SK-N-SH (cell line): ENCODE results near the gene ACIN1. TPM values are rescaled to one million over a fixed set of nuclear protein-coding genes. Genes with fewer than 3 reads are reported as not detected.

Experiments
- CTCF ChIA-PET: fragments of 300-600, 350-600 bp; formaldehyde crosslinking; extraction: SDS; loops from one replicate; lab custom pipeline; 2021; lab: Yijun Ruan, JAX
- POLR2A ChIA-PET: fragments of 350-600 bp; sonication (Branson Sonifier 250); formaldehyde crosslinking; extraction: SDS; loops from one replicate; lab custom pipeline; 2020; ENCODE audit warnings: antibody characterized with exemption, inconsistent platforms; lab: Yijun Ruan, JAX
- DNase-seq: peaks from one replicate; pipeline ENCODE4 v3.0.0; 2012
- H2AFZ ChIP-seq: fragments of 200-600 bp; sonication (generic); 2 replicates; pipeline ENCODE4 v1.8.1; 2016; ENCODE audit warnings: antibody characterized with exemption, mild to moderate bottlenecking, low read depth
- H3F3A ChIP-seq: fragments of 200-600 bp; sonication (generic); replicated peaks from 2 replicates; pipeline ENCODE3; 2016; ENCODE audit warnings: antibody characterized with exemption, mild to moderate bottlenecking; ENCODE audit not compliant: insufficient read depth
- H3K27ac ChIP-seq, 2 experiments: fragments of 200-500 bp in 1 of 2; fragments of 200-600 bp in 1 of 2; sonication (Bioruptor generic) in 1 of 2; sonication (generic), shearing (Covaris generic) in 1 of 2; 2 replicates each; pipeline versions ENCODE4 v1.5.1 to v1.6.1; 2014 to 2016; ENCODE audit warnings: low read depth in 2 of 2, inconsistent platforms in 1 of 2, low read length in 1 of 2, mild to moderate bottlenecking in 1 of 2, mixed read lengths in 1 of 2
- H3K27me3 ChIP-seq: fragments of 200-600 bp; sonication (generic), shearing (Covaris generic); 2 replicates; pipeline ENCODE4 v1.6.1; 2016; ENCODE audit warnings: mixed run types; ENCODE audit not compliant: insufficient read depth
- H3K36me3 ChIP-seq, 2 experiments: fragments of 200-500 bp in 1 of 2; fragments of 200-600 bp in 1 of 2; sonication (Bioruptor generic) in 1 of 2; sonication (generic) in 1 of 2; replicated peaks in 1 of 2; 2 replicates each; pipeline versions ENCODE3 to v1.5.1; 2014 to 2016; ENCODE audit warnings: low read length in 1 of 2, mild to moderate bottlenecking in 1 of 2; ENCODE audit not compliant: insufficient read depth in 2 of 2, control insufficient read depth in 1 of 2
- H3K4me1 ChIP-seq, 2 experiments: fragments of 200-500 bp in 1 of 2; fragments of 200-600 bp in 1 of 2; sonication (Bioruptor generic) in 1 of 2; sonication (generic), shearing (Covaris generic) in 1 of 2; 2 replicates each; pipeline versions ENCODE4 v1.5.1 to v1.6.1; 2014 to 2016; ENCODE audit warnings: low read depth in 1 of 2, low read length in 1 of 2, mixed run types in 1 of 2; ENCODE audit not compliant: insufficient read depth in 2 of 2, control insufficient read depth in 1 of 2
- H3K4me2 ChIP-seq: fragments of 200-600 bp; sonication (generic), shearing (Covaris generic); 2 replicates; pipeline ENCODE4 v1.6.1; 2017; ENCODE audit warnings: mixed run types
- H3K4me3 ChIP-seq, 2 experiments: fragments of 200-500 bp in 1 of 2; fragments of 200-600 bp in 1 of 2; sonication (Bioruptor generic) in 1 of 2; sonication (generic), shearing (Covaris generic) in 1 of 2; 2 replicates each; pipeline versions ENCODE4 v1.5.1 to v1.8.1; 2014 to 2016; ENCODE audit warnings: low read depth in 2 of 2, inconsistent platforms in 1 of 2, low read length in 1 of 2, mild to moderate bottlenecking in 1 of 2, mixed read lengths in 1 of 2, moderate library complexity in 1 of 2
- H3K79me2 ChIP-seq: fragments of 200-600 bp; sonication (generic); 2 replicates; pipeline ENCODE4 v1.8.1; 2017; ENCODE audit warnings: mild to moderate bottlenecking; ENCODE audit not compliant: insufficient read depth
- H3K9ac ChIP-seq: fragments of 200-600 bp; sonication (generic); 2 replicates; pipeline ENCODE4 v1.6.1; 2017; ENCODE audit warnings: mixed run types
- H3K9me2 ChIP-seq: fragments of 200-600 bp; sonication (generic); 2 replicates; pipeline ENCODE4 v1.6.1; 2017; ENCODE audit warnings: mixed run types
- H3K9me3 ChIP-seq: fragments of 200-600 bp; sonication (generic); 2 replicates; pipeline ENCODE4 v1.6.1; 2017; ENCODE audit warnings: mixed run types, mild to moderate bottlenecking, moderate library complexity
- H4K20me1 ChIP-seq: fragments of 200-600 bp; sonication (generic); 2 replicates; pipeline ENCODE4 v1.6.1; 2017; ENCODE audit warnings: mild to moderate bottlenecking, mixed run types; ENCODE audit not compliant: insufficient read depth
- EP300 ChIP-seq, 2 experiments: IDR thresholded peaks; 2 replicates each; pipeline versions ENCODE4 v1.4.0 to v1.6.1; 2012; ENCODE audit warnings: borderline replicate concordance in 1 of 2, low read depth in 1 of 2, low read length in 1 of 2
- FOXM1 ChIP-seq: IDR thresholded peaks from 2 replicates; pipeline ENCODE4 v1.4.0; 2012; ENCODE audit warnings: low read depth, mild to moderate bottlenecking
- MXI1 ChIP-seq: IDR thresholded peaks from 2 replicates; pipeline ENCODE4 v1.6.1; 2012; ENCODE audit warnings: mild to moderate bottlenecking, low read depth, low read length, improper control_type of control experiment
- SIN3A ChIP-seq: IDR thresholded peaks from 2 replicates; pipeline ENCODE4 v1.6.1; 2012; ENCODE audit warnings: low read depth, mild to moderate bottlenecking, low read length, moderate library complexity, borderline replicate concordance
- TEAD4 ChIP-seq: IDR thresholded peaks from 2 replicates; pipeline ENCODE4 v1.4.0; 2012; ENCODE audit warnings: mild to moderate bottlenecking, borderline replicate concordance; ENCODE audit not compliant: insufficient read depth
- YY1 ChIP-seq: IDR thresholded peaks from 2 replicates; pipeline ENCODE4 v1.4.0; 2012; ENCODE audit warnings: low read depth, mild to moderate bottlenecking
- WGBS: methylation state at CpG from one replicate; pipeline ENCODE4 v1.1.6; 2017; ENCODE audit warnings: low lambda C conversion rate; 5-methylcytosine and 5-hydroxymethylcytosine counted together
- polyA plus RNA-seq, 3 experiments: library from polyadenylated mRNA; depleted of rRNA; stranded (reverse); fragments of >200 nt; gene quantifications; 2 replicates each; pipeline ENCODE4 v1.2.3, GENCODE V29; 2012
- TF ChIP-seq, protein P1 (sequence below): IDR thresholded peaks from 2 replicates; pipeline ENCODE4 v1.4.0; 2012; ENCODE audit warnings: low read depth, borderline replicate concordance
- TF ChIP-seq, protein P2 (sequence below): IDR thresholded peaks from 2 replicates; pipeline ENCODE4; 2012
- TF ChIP-seq, protein P3 (sequence below): IDR thresholded peaks from 2 replicates; pipeline ENCODE4 v1.6.1; 2012; ENCODE audit warnings: mild to moderate bottlenecking, low read depth, low read length, moderate library complexity
- TF ChIP-seq, protein P4 (sequence below): fragments of 150-350 bp; IDR thresholded peaks from 2 replicates; pipeline ENCODE4 v1.6.1; 2016; ENCODE audit warnings: mild to moderate bottlenecking, low read depth, low read length

Gene ACIN1
- polyA plus RNA-seq, 1 of the 3 experiments (the other 2 are of a cell fraction), result 159 TPM

DNA sequence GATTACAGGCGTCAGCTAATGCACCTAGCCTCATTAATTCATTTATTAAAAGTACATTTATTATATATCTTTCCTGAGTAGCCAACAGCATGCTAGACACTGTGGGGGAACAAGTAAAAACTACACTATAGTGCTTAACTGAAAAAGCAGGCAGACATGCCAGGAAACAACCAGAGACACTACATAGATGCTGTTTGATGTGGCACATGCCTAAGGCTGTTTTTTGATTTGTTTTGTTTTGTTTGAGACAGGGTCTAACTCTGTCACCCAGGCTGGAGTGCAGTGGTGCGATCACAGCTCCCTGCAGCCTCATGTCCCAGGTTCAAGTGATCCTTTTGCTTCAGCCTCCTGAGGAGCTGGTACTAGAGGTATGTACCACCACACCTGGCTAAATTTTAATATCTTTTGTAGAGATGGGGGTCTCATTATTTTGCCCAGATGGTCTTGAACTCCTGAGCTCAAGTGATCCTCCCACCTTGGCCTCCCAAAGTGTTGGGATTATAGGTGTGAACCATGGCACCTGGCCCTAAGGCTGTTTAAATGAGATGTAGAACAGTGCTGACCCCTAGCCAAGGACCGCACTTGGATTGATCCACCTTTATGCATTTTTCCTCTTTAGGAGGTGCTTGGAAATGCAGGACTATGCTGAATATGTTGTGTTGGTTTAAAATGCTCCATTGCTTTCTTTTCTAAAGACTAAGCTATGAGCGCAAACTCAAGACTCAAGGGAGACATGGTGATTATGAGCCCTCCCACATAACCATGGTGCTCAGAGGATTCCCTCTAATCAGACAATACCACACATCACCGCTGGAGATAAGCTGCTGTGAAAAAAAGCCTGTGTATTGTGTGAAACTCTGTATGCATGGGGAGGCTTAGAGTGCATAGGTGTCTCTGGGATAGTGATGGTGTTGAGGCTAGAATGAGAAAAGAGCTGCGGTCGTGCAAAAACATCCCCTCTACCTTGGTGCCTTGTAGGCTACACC lies 74.5 kb downstream of the ACIN1 start:
- Histone ChIP-seq H3K9me2 (no peaks in the 10 kb centered on the region), H2AFZ (no peak overlapping the region), H4K20me1 (no peaks in the 10 kb centered on the region), H3K27me3 (no peaks in the 10 kb centered on the region), H3K4me1 (peaks cover 4 to 6% of the 10 kb centered on the region in 2 experiments; a peak in 2 of 4 replicates), H3K4me2 (no peak overlapping the region), H3K79me2 (no peaks in the 10 kb centered on the region), H3K27ac (no peak overlapping the region), H3F3A (peaks cover 6% of the 10 kb centered on the region), H3K9ac (no peak overlapping the region), H3K9me3 (no peaks in the 10 kb centered on the region), H3K36me3 (peaks cover 0 to 2% of the 10 kb centered on the region in 2 experiments), H3K4me3 (no peak overlapping the region)
- CTCF ChIA-PET, result interaction anchor here (0.7 to 1.1 kb wide), 4 partner anchors 13 to 48 kb away, joined by 3 to 6 read pairs (median 4); partner anchors contain the start of gene CDH24
- over 99% methylated on average over 7 of the region's 7 CpGs for WGBS
- POLR2A ChIA-PET, result interaction anchor here (0.6 to 1.4 kb wide), 3 partner anchors 14 to 468 kb away, joined by 3 read pairs; no protein-coding TSS in a partner anchor
- peak; percentile 1 for DNase-seq
- TF ChIP-seq, protein P1, sequence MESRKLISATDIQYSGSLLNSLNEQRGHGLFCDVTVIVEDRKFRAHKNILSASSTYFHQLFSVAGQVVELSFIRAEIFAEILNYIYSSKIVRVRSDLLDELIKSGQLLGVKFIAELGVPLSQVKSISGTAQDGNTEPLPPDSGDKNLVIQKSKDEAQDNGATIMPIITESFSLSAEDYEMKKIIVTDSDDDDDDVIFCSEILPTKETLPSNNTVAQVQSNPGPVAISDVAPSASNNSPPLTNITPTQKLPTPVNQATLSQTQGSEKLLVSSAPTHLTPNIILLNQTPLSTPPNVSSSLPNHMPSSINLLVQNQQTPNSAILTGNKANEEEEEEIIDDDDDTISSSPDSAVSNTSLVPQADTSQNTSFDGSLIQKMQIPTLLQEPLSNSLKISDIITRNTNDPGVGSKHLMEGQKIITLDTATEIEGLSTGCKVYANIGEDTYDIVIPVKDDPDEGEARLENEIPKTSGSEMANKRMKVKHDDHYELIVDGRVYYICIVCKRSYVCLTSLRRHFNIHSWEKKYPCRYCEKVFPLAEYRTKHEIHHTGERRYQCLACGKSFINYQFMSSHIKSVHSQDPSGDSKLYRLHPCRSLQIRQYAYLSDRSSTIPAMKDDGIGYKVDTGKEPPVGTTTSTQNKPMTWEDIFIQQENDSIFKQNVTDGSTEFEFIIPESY, result no peak
- TF ChIP-seq MXI1, result no peak
- TF ChIP-seq, protein P2, sequence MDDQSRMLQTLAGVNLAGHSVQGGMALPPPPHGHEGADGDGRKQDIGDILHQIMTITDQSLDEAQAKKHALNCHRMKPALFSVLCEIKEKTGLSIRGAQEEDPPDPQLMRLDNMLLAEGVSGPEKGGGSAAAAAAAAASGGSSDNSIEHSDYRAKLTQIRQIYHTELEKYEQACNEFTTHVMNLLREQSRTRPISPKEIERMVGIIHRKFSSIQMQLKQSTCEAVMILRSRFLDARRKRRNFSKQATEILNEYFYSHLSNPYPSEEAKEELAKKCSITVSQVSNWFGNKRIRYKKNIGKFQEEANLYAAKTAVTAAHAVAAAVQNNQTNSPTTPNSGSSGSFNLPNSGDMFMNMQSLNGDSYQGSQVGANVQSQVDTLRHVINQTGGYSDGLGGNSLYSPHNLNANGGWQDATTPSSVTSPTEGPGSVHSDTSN, result no peak
- TF ChIP-seq, protein P3, sequence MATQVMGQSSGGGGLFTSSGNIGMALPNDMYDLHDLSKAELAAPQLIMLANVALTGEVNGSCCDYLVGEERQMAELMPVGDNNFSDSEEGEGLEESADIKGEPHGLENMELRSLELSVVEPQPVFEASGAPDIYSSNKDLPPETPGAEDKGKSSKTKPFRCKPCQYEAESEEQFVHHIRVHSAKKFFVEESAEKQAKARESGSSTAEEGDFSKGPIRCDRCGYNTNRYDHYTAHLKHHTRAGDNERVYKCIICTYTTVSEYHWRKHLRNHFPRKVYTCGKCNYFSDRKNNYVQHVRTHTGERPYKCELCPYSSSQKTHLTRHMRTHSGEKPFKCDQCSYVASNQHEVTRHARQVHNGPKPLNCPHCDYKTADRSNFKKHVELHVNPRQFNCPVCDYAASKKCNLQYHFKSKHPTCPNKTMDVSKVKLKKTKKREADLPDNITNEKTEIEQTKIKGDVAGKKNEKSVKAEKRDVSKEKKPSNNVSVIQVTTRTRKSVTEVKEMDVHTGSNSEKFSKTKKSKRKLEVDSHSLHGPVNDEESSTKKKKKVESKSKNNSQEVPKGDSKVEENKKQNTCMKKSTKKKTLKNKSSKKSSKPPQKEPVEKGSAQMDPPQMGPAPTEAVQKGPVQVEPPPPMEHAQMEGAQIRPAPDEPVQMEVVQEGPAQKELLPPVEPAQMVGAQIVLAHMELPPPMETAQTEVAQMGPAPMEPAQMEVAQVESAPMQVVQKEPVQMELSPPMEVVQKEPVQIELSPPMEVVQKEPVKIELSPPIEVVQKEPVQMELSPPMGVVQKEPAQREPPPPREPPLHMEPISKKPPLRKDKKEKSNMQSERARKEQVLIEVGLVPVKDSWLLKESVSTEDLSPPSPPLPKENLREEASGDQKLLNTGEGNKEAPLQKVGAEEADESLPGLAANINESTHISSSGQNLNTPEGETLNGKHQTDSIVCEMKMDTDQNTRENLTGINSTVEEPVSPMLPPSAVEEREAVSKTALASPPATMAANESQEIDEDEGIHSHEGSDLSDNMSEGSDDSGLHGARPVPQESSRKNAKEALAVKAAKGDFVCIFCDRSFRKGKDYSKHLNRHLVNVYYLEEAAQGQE, result no peak
- TF ChIP-seq EP300 (IDR thresholded peaks at IDR 0.05; ENCODE audit: borderline replicate concordance in 1 of 2, low read depth in 1 of 2, low read length in 1 of 2), result no peak
- no peak for TF ChIP-seq FOXM1
- TF ChIP-seq, protein P4, sequence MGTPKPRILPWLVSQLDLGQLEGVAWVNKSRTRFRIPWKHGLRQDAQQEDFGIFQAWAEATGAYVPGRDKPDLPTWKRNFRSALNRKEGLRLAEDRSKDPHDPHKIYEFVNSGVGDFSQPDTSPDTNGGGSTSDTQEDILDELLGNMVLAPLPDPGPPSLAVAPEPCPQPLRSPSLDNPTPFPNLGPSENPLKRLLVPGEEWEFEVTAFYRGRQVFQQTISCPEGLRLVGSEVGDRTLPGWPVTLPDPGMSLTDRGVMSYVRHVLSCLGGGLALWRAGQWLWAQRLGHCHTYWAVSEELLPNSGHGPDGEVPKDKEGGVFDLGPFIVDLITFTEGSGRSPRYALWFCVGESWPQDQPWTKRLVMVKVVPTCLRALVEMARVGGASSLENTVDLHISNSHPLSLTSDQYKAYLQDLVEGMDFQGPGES, result no peak
- TF ChIP-seq SIN3A, result no peak
- TF ChIP-seq TEAD4, result no peak
- TF ChIP-seq YY1, result no peak
